GM12872 (cell line): ENCODE data around the gene FABP2.

ENCODE experiments used
- CTCF ChIP-seq: IDR thresholded peaks from 3 replicates; pipeline ENCODE4 v1.5.1; 2011; ENCODE audit warnings: low read depth, mild to moderate bottlenecking, low read length, moderate library complexity; ENCODE audit not compliant: insufficient read depth

Gene FABP2

GRCh38 chr4:119313237-119313636 lies 8.7 kb downstream of the FABP2 start:
- TF ChIP-seq CTCF, result no peak

DNA sequence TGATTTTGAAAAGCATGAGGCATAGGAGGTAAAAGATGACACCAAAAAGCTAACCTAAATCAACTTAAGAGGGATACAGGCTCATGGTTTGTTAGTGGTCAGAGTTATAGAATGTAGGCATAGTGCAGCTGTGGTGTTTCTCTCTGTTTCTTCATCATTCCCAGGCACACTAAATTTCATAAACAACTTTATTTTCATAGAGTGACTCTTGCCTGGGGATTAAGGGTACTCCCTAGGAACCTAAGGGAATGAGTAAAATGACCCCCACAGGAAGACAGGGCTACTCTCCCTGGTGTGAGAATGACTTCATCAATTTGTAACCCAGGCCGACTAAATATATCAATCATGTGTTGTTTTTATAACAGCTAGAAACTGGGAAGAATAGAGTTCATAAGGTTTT lies 11.1 kb downstream of the FABP2 start:
- no peak for TF ChIP-seq CTCF

- no peak for TF ChIP-seq CTCF
Measured at GRCh38 chr4:119307606-119308005, 14.3 kb downstream of the FABP2 start.

- TF ChIP-seq CTCF, result no peak
Measured at GRCh38 chr4:119304431-119304830, 17.5 kb downstream of the FABP2 start.

GRCh38 chr4:119303587-119304305 lies 18.2 kb downstream of the FABP2 start:
- TF ChIP-seq CTCF, result no peak

DNA sequence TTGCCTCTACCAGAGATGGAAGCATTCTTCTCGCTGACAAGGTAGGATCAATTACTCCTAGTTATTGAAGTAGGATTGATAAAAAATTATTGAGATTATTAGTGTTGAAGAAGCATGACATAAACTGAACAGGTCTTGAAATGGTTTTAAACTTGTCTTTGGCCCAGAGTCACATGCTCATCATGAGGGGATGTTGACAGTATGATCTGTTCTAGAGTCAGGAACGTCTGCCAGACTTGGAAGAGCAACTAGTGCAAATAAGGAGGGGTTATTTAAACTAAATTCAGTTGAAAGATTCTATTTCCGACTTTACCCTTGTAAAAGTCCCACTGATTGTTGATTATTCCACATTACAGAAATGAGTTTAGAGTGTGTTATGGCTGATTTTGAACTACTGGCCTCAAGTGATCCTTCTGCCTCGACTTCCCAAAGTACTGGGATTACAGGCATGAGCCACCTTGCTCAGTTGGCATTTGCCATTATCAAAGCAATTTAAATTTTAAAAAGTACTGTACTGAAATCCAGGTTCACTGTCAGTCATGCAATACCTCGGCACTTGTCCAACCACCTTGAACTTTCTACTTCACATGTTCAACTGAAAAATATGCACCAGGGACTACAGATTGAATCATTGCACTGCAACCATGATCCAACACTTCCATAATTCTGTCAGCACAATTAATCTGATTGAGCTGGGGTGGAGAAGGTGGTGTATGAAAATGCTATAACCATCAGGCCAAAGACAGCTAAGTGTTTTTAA lies 19.7 kb downstream of the FABP2 start:
- no peak for TF ChIP-seq CTCF

- no peak for TF ChIP-seq CTCF
Measured at GRCh38 chr4:119300101-119300978, 21.6 kb downstream of the FABP2 start.
